ENCODE data around the gene KCNE2.
"Not testable (repeated sequence)": the region's sequence is repeated elsewhere in the genome, so short reads cannot be mapped to it uniquely, and the experiment has no call there.

KCNE2 gene

GRCh38 chr21:34407294-34407693 is 43.5 kb downstream of the KCNE2 start:
- DNase-seq (ENCODE audit: low spot score) = not testable (repeated sequence)

- not testable (repeated sequence) for DNase-seq (ENCODE audit: low spot score)
These were observed 53.8 kb downstream of the KCNE2 start for GRCh38 chr21:34417448-34418077.
